HepG2 (cell line): ENCODE results near the gene ZNF79. TPM values are rescaled to one million over a fixed set of nuclear protein-coding genes. Genes with fewer than 3 reads are reported as not detected.

ENCODE experiments used
- ATRX ChIP-seq: sonication (generic); formaldehyde crosslinking; IDR thresholded peaks from 2 replicates; pipeline ENCODE4 v1.4.0; 2020; ENCODE audit warnings: missing genetic modification reagents, borderline replicate concordance
- DPF2 ChIP-seq: sonication (generic); formaldehyde crosslinking; IDR thresholded peaks from 2 replicates; pipeline ENCODE4 v1.4.0; 2020; ENCODE audit warnings: mild to moderate bottlenecking, low read depth, missing genetic modification reagents, borderline replicate concordance
- NR2F2 ChIP-seq: IDR thresholded peaks from 2 replicates; pipeline ENCODE4 v1.6.1; 2012; ENCODE audit warnings: low read depth, inconsistent platforms, borderline replicate concordance
- PHF20 ChIP-seq: sonication (generic); formaldehyde crosslinking; IDR thresholded peaks from 2 replicates; pipeline ENCODE4 v1.5.0; 2020; ENCODE audit warnings: mild to moderate bottlenecking, missing genetic modification reagents
- SRF ChIP-seq: IDR thresholded peaks from 2 replicates; pipeline ENCODE4 v1.6.1; 2011; ENCODE audit warnings: mild to moderate bottlenecking, low read depth, low read length, moderate library complexity
- ZNF232 ChIP-seq: sonication (generic); formaldehyde crosslinking; IDR thresholded peaks from 2 replicates; pipeline ENCODE4 v1.4.0; 2020; ENCODE audit warnings: missing genetic modification reagents, borderline replicate concordance
- ZNF331 ChIP-seq: sonication (generic); formaldehyde crosslinking; IDR thresholded peaks from 2 replicates; pipeline ENCODE4 v1.4.0; 2020; ENCODE audit warnings: missing genetic modification reagents
- ZNF614 ChIP-seq: IDR thresholded peaks from 2 replicates; pipeline ENCODE4 v1.6.1; 2018; ENCODE audit warnings: missing biosample characterization, missing genetic modification reagents, inconsistent platforms, borderline replicate concordance
- ZNF652 ChIP-seq: IDR thresholded peaks from 2 replicates; pipeline ENCODE4 v1.6.1; 2016; ENCODE audit warnings: low read depth, borderline replicate concordance
- ZSCAN12 ChIP-seq: sonication (generic); formaldehyde crosslinking; IDR thresholded peaks from 2 replicates; pipeline ENCODE4 v1.9.0; 2021; ENCODE audit warnings: mild to moderate bottlenecking, missing genetic modification reagents
- polyA plus RNA-seq, 8 experiments: library from polyadenylated mRNA; depleted of rRNA in 3 of 8; stranded (reverse) in 7 of 8; unstranded in 1 of 8; fragments of >200 nt; fragmentation: Illumina TruSeq in 4 of 8; extraction: Trizol in 4 of 8; gene quantifications; 2 replicates each; pipeline versions ENCODE4 v1.2.1 to v1.2.3, GENCODE V29; 2011 to 2016; ENCODE audit warnings: low read depth in 4 of 8, missing spikeins in 1 of 8, mixed read lengths in 1 of 8; ENCODE audit not compliant: insufficient read depth in 1 of 8
- total RNA-seq, 5 experiments: library from RNA; depleted of rRNA; stranded (reverse); fragments of >200 nt; fragmentation: Illumina TruSeq; extraction: Trizol; gene quantifications; 2 replicates each; pipeline ENCODE4 v1.2.3, GENCODE V29; 2016; ENCODE audit warnings: low read depth in 1 of 5
- TF ChIP-seq, protein P1 (sequence below): sonication (generic); formaldehyde crosslinking; IDR thresholded peaks from 2 replicates; pipeline ENCODE4 v1.9.0; 2021; ENCODE audit warnings: missing genetic modification reagents, borderline replicate concordance
- TF ChIP-seq, protein P2 (sequence below): IDR thresholded peaks from 2 replicates; pipeline ENCODE4 v1.6.1; 2016
- TF ChIP-seq, protein P3 (sequence below): sonication (generic); formaldehyde crosslinking; IDR thresholded peaks from 2 replicates; pipeline ENCODE4 v1.5.0; 2020; ENCODE audit warnings: mild to moderate bottlenecking, missing genetic modification reagents
- TF ChIP-seq, protein P4 (sequence below): sonication (generic); formaldehyde crosslinking; IDR thresholded peaks from 2 replicates; pipeline ENCODE4 v1.9.0; 2021; ENCODE audit warnings: mild to moderate bottlenecking, missing genetic modification reagents
- TF ChIP-seq, protein P5 (sequence below): sonication (generic); formaldehyde crosslinking; IDR thresholded peaks from 2 replicates; pipeline ENCODE4 v1.4.0; 2020; ENCODE audit warnings: missing genetic modification reagents, low read depth, mild to moderate bottlenecking, borderline replicate concordance

ZNF79 gene
- total and polyA plus RNA-seq, 2 of the 13 experiments (the other 11 are each of a cell fraction or from before 2014, with no cell fraction given), result 3.7 to 8.1 TPM

DNA sequence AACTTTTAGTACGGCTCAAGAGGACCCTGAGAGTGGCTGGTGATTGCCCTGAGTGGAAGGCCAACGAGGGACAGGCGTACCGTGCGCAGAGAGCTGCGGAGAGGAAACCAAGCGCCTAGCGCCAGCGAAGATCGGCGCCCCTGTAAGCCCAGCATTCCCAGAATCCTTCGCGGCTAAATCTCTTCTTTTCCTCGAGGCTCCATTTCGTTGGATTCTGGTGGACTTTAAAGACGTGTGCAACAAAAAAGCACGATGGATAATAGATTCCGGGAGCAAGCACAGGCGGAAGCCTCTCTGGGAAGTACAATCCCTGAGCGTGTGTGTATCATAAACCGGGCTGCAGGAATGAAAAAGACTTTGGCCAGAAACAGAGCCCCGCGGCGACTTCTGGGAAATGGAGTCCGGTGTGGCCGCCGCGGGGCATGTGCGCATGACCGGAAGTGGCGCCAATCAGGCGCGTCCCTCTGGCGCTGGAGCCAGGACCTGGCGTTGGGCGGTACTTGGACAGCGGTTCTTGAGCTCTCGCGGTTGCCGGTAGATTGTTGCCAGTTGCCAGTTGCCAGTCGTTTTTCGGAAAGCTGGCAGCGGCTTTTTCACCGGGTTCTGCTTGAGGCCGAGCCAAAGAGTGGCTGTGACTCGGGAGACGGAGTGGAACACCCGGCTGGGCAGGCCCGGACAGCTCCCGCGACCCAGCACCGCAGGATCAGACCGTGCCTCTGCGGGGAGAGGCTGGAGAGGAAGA lies at the start of gene ZNF79 (continued):
- TF ChIP-seq, protein P1, sequence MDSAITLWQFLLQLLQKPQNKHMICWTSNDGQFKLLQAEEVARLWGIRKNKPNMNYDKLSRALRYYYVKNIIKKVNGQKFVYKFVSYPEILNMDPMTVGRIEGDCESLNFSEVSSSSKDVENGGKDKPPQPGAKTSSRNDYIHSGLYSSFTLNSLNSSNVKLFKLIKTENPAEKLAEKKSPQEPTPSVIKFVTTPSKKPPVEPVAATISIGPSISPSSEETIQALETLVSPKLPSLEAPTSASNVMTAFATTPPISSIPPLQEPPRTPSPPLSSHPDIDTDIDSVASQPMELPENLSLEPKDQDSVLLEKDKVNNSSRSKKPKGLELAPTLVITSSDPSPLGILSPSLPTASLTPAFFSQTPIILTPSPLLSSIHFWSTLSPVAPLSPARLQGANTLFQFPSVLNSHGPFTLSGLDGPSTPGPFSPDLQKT, result 0 out of 2 replicates have a peak, but pooled peaks have one; percentile 29
- TF ChIP-seq ZSCAN12 (CRISPR knock-in tag), result 0 out of 2 replicates have a peak, but pooled peaks have one; percentile 30
- TF ChIP-seq ATRX (CRISPR knock-in tag), result no peak
- TF ChIP-seq NR2F2, result no peak
- TF ChIP-seq PHF20 (CRISPR knock-in tag), result peak; percentile 97
- 0 out of 2 replicates have a peak, but pooled peaks have one; percentile 31 for TF ChIP-seq SRF
- TF ChIP-seq ZNF232 (CRISPR knock-in tag), result peak; percentile 59; the same call in 1 of the 2 replicates
- TF ChIP-seq, protein P2, sequence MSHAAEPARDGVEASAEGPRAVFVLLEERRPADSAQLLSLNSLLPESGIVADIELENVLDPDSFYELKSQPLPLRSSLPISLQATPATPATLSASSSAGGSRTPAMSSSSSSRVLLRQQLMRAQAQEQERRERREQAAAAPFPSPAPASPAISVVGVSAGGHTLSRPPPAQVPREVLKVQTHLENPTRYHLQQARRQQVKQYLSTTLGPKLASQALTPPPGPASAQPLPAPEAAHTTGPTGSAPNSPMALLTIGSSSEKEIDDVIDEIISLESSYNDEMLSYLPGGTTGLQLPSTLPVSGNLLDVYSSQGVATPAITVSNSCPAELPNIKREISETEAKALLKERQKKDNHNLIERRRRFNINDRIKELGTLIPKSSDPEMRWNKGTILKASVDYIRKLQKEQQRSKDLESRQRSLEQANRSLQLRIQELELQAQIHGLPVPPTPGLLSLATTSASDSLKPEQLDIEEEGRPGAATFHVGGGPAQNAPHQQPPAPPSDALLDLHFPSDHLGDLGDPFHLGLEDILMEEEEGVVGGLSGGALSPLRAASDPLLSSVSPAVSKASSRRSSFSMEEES (CRISPR knock-in tag), result peak; percentile 63; the same call in 1 of the 2 replicates
- TF ChIP-seq ZNF331 (CRISPR knock-in tag), result peak; percentile 39; the same call in 1 of the 2 replicates
- TF ChIP-seq, protein P3, sequence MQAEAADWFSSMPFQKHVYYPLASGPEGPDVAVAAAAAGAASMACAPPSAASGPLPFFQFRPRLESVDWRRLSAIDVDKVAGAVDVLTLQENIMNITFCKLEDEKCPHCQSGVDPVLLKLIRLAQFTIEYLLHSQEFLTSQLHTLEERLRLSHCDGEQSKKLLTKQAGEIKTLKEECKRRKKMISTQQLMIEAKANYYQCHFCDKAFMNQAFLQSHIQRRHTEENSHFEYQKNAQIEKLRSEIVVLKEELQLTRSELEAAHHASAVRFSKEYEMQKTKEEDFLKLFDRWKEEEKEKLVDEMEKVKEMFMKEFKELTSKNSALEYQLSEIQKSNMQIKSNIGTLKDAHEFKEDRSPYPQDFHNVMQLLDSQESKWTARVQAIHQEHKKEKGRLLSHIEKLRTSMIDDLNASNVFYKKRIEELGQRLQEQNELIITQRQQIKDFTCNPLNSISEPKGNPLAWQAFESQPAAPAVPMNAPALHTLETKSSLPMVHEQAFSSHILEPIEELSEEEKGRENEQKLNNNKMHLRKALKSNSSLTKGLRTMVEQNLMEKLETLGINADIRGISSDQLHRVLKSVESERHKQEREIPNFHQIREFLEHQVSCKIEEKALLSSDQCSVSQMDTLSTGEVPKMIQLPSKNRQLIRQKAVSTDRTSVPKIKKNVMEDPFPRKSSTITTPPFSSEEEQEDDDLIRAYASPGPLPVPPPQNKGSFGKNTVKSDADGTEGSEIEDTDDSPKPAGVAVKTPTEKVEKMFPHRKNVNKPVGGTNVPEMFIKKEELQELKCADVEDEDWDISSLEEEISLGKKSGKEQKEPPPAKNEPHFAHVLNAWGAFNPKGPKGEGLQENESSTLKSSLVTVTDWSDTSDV, result no peak
- TF ChIP-seq ZNF614 (CRISPR knock-in tag), result peak; percentile 66; the same call in 1 of the 2 replicates
- no peak for TF ChIP-seq DPF2 (CRISPR knock-in tag)
- TF ChIP-seq ZNF652 (CRISPR knock-in tag), result no peak
- TF ChIP-seq, protein P4, sequence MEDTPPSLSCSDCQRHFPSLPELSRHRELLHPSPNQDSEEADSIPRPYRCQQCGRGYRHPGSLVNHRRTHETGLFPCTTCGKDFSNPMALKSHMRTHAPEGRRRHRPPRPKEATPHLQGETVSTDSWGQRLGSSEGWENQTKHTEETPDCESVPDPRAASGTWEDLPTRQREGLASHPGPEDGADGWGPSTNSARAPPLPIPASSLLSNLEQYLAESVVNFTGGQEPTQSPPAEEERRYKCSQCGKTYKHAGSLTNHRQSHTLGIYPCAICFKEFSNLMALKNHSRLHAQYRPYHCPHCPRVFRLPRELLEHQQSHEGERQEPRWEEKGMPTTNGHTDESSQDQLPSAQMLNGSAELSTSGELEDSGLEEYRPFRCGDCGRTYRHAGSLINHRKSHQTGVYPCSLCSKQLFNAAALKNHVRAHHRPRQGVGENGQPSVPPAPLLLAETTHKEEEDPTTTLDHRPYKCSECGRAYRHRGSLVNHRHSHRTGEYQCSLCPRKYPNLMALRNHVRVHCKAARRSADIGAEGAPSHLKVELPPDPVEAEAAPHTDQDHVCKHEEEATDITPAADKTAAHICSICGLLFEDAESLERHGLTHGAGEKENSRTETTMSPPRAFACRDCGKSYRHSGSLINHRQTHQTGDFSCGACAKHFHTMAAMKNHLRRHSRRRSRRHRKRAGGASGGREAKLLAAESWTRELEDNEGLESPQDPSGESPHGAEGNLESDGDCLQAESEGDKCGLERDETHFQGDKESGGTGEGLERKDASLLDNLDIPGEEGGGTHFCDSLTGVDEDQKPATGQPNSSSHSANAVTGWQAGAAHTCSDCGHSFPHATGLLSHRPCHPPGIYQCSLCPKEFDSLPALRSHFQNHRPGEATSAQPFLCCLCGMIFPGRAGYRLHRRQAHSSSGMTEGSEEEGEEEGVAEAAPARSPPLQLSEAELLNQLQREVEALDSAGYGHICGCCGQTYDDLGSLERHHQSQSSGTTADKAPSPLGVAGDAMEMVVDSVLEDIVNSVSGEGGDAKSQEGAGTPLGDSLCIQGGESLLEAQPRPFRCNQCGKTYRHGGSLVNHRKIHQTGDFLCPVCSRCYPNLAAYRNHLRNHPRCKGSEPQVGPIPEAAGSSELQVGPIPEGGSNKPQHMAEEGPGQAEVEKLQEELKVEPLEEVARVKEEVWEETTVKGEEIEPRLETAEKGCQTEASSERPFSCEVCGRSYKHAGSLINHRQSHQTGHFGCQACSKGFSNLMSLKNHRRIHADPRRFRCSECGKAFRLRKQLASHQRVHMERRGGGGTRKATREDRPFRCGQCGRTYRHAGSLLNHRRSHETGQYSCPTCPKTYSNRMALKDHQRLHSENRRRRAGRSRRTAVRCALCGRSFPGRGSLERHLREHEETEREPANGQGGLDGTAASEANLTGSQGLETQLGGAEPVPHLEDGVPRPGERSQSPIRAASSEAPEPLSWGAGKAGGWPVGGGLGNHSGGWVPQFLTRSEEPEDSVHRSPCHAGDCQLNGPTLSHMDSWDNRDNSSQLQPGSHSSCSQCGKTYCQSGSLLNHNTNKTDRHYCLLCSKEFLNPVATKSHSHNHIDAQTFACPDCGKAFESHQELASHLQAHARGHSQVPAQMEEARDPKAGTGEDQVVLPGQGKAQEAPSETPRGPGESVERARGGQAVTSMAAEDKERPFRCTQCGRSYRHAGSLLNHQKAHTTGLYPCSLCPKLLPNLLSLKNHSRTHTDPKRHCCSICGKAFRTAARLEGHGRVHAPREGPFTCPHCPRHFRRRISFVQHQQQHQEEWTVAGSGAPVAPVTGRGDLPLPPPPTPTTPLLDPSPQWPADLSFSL (CRISPR knock-in tag), result no peak
- TF ChIP-seq, protein P5, sequence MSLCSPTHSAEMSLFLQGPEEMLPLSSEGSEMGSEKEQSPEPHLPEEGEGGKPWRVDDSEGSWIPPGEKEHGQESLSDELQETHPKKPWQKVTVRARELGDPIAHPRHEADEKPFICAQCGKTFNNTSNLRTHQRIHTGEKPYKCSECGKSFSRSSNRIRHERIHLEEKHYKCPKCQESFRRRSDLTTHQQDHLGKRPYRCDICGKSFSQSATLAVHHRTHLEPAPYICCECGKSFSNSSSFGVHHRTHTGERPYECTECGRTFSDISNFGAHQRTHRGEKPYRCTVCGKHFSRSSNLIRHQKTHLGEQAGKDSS, result peak; percentile 66; the same call in 1 of the 2 replicates
